ENCODE measurements around the gene KDM5A.

DNA sequence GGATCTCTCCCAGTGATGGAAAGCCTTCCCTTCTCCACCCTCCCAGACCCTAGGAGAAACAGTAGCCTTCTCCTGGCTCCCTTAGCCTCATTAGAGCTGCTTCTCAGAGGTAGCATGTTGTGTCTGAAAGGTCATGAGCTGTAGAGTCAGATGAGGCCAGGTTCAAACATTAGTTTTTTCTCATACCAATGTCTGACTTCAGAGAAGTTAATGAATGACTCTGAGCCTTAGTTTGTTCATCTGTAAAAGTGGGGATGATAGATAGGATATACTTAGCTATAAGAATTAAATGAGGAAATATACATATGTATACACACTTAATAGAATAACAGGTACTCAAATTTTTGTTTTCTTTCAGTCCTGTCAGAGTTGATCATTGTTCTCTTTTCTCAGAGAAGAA, 127.0 kb downstream of the KDM5A start:
- TF ChIP-seq GABPA (IDR thresholded peaks at IDR 0.05; ENCODE audit: low read depth) (no peak), CTCF (IDR thresholded peaks at IDR 0.05 in 2 of 3, conservative IDR thresholded peaks at IDR 0.05 in 1 of 3; ENCODE audit: control insufficient read depth in 2 of 3, extremely low read depth in 1 of 3, insufficient read depth in 1 of 3, low read depth in 3 of 3, low read length in 3 of 3) (no peak), ETV6 (conservative IDR thresholded peaks at IDR 0.05 in 1 of 2, IDR thresholded peaks at IDR 0.05 in 1 of 2; ENCODE audit: borderline replicate concordance in 1 of 2, low read depth in 1 of 2) (no peak), POLR2A (IDR thresholded peaks at IDR 0.05; ENCODE audit: low read depth, low read length) (no peak), SMAD5 (IDR thresholded peaks at IDR 0.05; ENCODE audit: low read depth) (no peak), KDM1A (IDR thresholded peaks at IDR 0.05; ENCODE audit: borderline replicate concordance) (no peak), JUNB (IDR thresholded peaks at IDR 0.05) (no peak)
- TF ChIP-seq, protein P1, sequence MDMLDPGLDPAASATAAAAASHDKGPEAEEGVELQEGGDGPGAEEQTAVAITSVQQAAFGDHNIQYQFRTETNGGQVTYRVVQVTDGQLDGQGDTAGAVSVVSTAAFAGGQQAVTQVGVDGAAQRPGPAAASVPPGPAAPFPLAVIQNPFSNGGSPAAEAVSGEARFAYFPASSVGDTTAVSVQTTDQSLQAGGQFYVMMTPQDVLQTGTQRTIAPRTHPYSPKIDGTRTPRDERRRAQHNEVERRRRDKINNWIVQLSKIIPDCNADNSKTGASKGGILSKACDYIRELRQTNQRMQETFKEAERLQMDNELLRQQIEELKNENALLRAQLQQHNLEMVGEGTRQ (IDR thresholded peaks at IDR 0.05; ENCODE audit: borderline replicate concordance, low read depth, low read length): no peak
- TF ChIP-seq, protein P2, sequence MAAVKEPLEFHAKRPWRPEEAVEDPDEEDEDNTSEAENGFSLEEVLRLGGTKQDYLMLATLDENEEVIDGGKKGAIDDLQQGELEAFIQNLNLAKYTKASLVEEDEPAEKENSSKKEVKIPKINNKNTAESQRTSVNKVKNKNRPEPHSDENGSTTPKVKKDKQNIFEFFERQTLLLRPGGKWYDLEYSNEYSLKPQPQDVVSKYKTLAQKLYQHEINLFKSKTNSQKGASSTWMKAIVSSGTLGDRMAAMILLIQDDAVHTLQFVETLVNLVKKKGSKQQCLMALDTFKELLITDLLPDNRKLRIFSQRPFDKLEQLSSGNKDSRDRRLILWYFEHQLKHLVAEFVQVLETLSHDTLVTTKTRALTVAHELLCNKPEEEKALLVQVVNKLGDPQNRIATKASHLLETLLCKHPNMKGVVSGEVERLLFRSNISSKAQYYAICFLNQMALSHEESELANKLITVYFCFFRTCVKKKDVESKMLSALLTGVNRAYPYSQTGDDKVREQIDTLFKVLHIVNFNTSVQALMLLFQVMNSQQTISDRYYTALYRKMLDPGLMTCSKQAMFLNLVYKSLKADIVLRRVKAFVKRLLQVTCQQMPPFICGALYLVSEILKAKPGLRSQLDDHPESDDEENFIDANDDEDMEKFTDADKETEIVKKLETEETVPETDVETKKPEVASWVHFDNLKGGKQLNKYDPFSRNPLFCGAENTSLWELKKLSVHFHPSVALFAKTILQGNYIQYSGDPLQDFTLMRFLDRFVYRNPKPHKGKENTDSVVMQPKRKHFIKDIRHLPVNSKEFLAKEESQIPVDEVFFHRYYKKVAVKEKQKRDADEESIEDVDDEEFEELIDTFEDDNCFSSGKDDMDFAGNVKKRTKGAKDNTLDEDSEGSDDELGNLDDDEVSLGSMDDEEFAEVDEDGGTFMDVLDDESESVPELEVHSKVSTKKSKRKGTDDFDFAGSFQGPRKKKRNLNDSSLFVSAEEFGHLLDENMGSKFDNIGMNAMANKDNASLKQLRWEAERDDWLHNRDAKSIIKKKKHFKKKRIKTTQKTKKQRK (IDR thresholded peaks at IDR 0.05; ENCODE audit: low read depth, low read length): no peak
